SHP77 treated with DMSO at 0.1 percent for 48 hours (cell line): Measurements from ENCODE around the gene CFAP210.
A peak's percentile ranks its signal among the peaks of the same experiment; 100 is the strongest.
"Not testable (repeated sequence)": the region's sequence is repeated elsewhere in the genome, so short reads cannot be mapped to it uniquely, and the experiment has no call there.

Source experiments
- DNase-seq: peaks from one replicate; lab custom pipeline; 2025; lab: John Stamatoyannopoulos, UW

CFAP210 gene

DNA sequence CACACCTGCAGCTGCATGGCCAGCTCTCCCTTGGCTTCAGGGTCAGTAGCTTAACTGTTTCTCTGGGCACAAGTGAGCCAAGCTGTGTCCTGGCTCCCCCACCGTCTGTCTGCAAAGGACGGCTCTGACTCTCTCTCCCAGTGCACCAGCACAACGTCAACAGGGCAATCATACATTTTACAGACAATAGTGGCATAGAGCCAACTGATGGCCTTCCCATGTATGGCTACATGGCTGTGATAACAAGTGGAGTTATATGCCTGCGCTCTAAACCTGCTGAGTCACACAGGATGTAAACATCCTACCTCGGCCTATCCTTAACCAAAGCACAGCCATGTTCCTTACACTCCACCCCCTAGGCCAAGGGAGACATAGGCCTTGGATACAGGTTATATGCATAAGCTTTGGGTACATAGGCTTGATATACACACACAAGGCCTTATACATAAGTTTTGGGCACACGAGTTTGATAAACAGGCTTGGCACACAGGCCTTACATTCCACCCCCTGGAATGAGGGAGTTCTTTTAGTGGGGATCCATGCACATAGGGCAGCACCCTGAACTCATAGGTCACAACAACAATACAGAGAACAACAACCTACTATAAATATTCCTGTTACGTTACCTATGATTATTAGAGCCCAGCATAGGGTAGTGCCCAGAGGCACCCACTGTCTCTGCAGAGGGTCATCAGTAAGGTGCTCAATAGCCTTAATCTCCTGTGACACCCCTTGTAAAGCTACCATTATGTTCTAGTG is 17.7 kb upstream of the CFAP210 start:
- peak; percentile 28 for DNase-seq

- DNase-seq, result no peak
Observed at GRCh38 chr2:169709981-169710380, 15.8 kb upstream of the CFAP210 start.

DNA sequence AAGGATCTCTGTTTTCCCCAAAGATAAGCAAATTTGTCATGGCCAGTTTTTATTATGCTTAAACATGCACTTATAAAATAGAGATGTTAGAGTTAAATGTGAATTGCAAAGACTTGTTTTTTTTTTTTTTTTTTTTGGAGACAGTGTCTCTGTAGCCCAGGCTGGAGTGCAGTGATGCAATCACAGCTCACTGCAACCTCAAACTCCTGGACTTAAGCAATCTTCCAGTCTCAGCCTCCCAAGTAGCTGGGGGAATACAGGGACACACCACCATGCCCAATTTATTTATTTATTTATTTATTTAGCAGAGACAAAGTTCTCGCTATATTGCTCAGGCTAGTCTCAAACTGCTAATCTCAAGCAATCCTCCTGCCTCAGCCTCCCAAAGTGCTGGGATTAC is 15.1 kb upstream of the CFAP210 start:
- no peak for DNase-seq

DNA sequence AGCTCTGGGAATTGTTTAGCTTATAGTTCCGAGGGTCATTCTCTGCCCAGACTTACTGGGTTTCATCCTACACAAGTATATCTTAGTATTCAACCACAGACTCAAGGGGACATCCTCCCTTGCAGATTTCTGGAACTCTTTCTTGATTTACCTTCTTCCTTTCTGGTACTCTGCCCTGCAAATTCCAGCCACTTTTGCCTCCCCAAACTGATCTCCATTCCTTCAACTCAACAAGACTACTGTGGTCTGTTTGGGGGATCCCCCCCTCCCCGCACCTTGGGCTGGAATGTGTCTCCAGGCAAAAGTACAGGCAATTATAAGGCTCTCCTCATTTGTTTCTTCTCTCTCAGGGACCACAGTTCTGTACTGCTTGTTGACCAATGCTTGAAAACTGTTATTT is 13.4 kb upstream of the CFAP210 start:
- DNase-seq, result no peak

GRCh38 chr2:169705927-169706326 is 11.7 kb upstream of the CFAP210 start:
- no peak for DNase-seq

DNA sequence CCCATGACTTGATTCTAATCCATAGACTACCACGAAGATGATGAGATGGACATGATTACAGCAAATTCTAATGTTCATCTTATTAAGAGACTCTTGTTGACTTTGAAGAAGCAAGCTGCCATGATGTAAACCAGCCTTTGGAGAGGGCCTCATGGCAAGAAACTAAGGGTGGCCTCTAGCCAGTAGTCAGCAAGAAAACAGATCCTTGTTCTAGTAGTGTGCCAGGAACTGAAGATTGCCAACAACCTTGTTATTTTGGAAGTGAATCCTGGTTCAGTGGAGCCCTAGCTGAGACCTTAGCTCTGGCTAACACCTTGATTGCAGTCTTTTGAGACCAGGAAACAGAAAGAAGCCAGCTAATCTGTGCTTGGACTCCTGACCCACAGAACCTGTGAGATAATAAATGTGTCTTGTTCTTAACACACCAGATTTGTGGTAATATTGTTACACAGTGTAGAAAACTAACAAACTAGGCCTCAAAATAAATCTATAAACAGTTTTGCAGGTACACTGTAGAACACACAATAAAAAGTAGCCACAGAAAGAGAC is 10.0 kb upstream of the CFAP210 start:
- no peak for DNase-seq

DNA sequence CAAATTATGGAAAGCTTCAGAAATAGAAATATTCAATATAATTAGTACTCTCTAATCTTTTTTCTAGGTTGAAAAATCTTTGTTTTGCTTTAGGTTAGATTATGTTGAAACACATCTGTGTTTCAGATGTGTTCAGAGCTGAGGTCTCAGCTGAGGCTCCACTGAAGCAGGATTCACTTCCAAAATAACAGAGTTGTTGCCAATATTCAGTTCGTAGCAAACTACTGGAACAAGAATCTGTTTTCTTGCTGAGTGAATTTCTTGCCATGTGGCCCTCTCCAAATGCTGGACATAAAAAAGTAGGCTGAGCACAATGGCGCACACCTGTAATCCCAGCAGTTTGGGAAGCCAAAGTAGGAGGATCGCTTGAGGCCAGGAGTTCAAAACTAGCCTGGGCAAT is 8.8 kb upstream of the CFAP210 start:
- DNase-seq, result no peak

- DNase-seq, result not testable (repeated sequence)
Observed at GRCh38 chr2:169699173-169699572, 5.0 kb upstream of the CFAP210 start.

DNA sequence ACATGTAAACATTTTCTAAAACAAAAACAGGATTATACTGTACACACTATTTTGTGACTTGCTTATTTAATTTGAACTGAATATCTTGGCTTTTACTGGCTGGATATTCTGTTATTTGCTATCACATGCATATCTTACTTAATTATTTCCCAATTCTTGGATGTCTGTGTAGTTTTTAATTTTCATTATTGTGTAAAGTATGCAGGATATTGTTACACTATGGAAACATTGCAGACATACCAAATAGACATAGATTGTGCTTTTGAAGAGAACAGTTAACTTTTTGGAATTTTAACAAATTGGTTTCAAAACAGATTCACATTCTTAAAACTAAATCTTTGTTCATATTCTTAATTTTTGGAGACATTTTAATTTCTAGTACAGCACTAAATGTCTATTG is 2.2 kb upstream of the CFAP210 start:
- no peak for DNase-seq

DNA sequence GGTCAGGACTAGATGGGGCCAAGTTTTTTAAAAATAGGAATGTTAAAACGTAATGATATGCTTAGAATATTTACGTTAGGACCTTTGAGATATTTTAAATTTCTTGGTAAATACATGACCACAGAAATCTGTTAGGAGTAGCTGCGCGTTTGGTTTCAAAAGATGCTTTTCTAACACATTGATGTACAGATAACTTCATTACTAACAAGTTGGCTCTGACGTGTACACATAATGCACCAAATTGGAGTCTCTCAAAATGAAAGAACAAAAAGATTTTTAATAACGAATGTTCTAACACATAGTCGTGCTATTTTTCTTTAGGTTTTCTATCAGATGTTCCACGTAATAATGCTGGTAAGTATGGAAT is 672 bp upstream of the CFAP210 start:
- DNase-seq, result no peak

GRCh38 chr2:169693360-169693759 is 845 bp downstream of the CFAP210 start:
- no peak for DNase-seq

GRCh38 chr2:169692718-169693117 is 1.5 kb downstream of the CFAP210 start:
- DNase-seq, result no peak

GRCh38 chr2:169690958-169691357 is 3.2 kb downstream of the CFAP210 start:
- no peak for DNase-seq

- not testable (repeated sequence) for DNase-seq
Observed at GRCh38 chr2:169687943-169688342, 6.3 kb downstream of the CFAP210 start.

GRCh38 chr2:169686825-169687224 is 7.4 kb downstream of the CFAP210 start:
- DNase-seq, result not testable (repeated sequence)

DNA sequence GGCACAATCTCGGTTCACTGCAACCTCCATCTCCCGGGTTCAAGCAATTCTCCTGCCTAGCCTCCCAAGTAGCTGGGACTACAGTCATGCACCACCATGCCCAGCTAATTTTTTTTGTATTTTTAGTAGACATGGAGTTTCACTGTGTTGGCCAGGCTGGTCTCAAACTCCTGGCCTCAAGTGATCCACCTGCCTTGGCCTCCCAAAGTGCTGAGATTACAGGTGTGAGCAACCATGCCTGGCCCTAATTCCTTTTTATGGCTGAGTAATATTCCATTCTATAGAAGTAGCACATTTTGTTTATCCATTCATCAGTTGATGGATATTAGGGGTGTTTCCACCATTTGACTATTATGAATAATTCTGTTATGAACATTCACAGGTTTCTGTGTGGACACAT is 9.5 kb downstream of the CFAP210 start:
- not testable (repeated sequence) for DNase-seq

GRCh38 chr2:169684135-169684565 is 10.1 kb downstream of the CFAP210 start:
- no peak for DNase-seq

- DNase-seq, result no peak
Observed at GRCh38 chr2:169683425-169684134, 10.6 kb downstream of the CFAP210 start.

DNA sequence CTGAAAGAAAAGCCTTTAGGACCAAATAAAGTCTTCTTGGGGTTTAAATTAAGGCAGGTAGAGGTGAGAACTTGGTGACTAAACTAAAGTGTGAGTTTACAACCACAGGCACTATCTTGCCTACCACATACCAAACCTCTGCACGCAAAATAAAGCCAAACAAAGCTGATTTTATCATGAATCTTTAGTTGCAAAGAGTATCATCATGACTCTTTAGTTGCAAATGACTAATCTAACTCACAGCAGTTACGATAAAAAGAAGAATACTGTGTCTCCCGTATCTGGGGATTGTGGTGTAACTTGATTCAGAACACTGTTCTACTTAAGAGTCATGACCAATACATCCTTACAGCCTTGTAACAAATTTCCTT is 11.2 kb downstream of the CFAP210 start:
- no peak for DNase-seq

DNA sequence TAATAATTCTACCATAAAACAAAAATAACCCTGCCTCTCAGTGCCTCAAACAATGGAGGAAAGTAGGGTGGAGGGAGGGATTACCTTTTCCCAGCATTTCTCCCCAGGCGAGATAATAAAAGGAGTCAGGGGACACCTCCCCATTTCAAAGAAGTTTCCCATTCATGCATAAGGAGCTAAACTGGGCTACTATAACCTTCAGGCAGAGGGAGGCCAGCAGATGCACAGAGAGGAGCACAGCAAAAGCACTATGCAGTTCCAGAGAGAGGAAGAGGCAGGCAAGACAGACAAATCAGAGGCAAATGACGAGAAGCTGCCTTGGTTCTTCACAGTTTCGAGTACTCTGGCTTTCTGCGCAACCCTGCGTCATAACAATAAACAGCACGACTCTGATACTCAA is 17.4 kb downstream of the CFAP210 start:
- DNase-seq, result no peak

GRCh38 chr2:169676357-169676756 is 17.8 kb downstream of the CFAP210 start:
- no peak for DNase-seq

- DNase-seq, result no peak
Observed at GRCh38 chr2:169673921-169674320, 20.3 kb downstream of the CFAP210 start.

- no peak for DNase-seq
Observed at GRCh38 chr2:169673106-169673505, 21.1 kb downstream of the CFAP210 start.
